ENCODE measurements around the gene ARL6IP4.
A peak's percentile ranks its signal among the peaks of the same experiment; 100 is the strongest.

The ARL6IP4 gene

DNA sequence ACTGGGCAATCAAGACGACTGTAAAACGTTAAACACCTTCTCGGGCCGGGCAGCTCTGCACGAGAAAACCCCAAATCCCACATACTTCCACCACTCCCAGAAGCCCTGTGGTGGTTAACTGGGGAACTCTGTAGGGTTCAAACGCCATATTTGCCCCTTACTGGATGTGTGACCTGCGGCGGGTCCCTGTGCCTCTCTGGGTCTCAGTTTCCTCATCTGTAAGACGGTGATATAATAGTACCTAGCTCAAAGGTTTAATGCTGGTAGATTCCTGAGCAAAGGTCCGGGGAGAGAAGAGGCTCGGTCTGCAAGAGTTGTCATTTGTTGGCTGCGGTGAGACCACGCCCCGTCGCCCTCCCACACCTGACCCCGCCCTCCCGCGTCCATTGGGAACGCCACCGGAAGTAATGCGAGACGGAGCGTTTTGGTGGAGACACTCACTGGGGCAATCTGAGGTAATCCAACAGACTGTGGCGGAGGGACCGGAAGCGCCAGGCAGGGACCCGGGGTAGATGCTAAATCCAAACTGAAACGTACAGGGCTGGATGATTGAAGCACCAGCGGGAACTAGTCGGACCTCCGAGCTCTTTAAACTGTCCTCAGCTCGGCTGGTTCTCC is 6.1 kb upstream of the ARL6IP4 start (continued):
- TF ChIP-seq ZNF561 (tag by site-specific recombination; IDR thresholded peaks at IDR 0.05; ENCODE audit: borderline replicate concordance) (0 out of 2 replicates have a peak, but pooled peaks have one; percentile 54), ZFP41 (tag by site-specific recombination; IDR thresholded peaks at IDR 0.05; ENCODE audit: borderline replicate concordance) (no peak), ZNF280C (tag by site-specific recombination; IDR thresholded peaks at IDR 0.05) (no peak), ZNF785 (tag by site-specific recombination; IDR thresholded peaks at IDR 0.05) (no peak), ZNF169 (tag by site-specific recombination; IDR thresholded peaks at IDR 0.05) (no peak), ZNF37A (tag by site-specific recombination; IDR thresholded peaks at IDR 0.05) (no peak), ZNF133 (tag by site-specific recombination; IDR thresholded peaks at IDR 0.05) (no peak), ZNF132 (tag by site-specific recombination; IDR thresholded peaks at IDR 0.05; ENCODE audit: borderline replicate concordance) (no peak), ZNF654 (tag by site-specific recombination; IDR thresholded peaks at IDR 0.05; ENCODE audit: low read depth) (no peak), ZNF366 (tag by site-specific recombination; conservative IDR thresholded peaks at IDR 0.05) (no peak), ZNF560 (tag by site-specific recombination; IDR thresholded peaks at IDR 0.05; ENCODE audit: borderline replicate concordance) (no peak), ZNF518A (tag by site-specific recombination; conservative IDR thresholded peaks at IDR 0.05; ENCODE audit: low read depth) (peak; percentile 65), ZNF670 (tag by site-specific recombination; IDR thresholded peaks at IDR 0.05; ENCODE audit: low read depth) (no peak), ZNF701 (tag by site-specific recombination; IDR thresholded peaks at IDR 0.05) (no peak), ZNF626 (tag by site-specific recombination; IDR thresholded peaks at IDR 0.05) (no peak)
- TF ChIP-seq, protein P1, sequence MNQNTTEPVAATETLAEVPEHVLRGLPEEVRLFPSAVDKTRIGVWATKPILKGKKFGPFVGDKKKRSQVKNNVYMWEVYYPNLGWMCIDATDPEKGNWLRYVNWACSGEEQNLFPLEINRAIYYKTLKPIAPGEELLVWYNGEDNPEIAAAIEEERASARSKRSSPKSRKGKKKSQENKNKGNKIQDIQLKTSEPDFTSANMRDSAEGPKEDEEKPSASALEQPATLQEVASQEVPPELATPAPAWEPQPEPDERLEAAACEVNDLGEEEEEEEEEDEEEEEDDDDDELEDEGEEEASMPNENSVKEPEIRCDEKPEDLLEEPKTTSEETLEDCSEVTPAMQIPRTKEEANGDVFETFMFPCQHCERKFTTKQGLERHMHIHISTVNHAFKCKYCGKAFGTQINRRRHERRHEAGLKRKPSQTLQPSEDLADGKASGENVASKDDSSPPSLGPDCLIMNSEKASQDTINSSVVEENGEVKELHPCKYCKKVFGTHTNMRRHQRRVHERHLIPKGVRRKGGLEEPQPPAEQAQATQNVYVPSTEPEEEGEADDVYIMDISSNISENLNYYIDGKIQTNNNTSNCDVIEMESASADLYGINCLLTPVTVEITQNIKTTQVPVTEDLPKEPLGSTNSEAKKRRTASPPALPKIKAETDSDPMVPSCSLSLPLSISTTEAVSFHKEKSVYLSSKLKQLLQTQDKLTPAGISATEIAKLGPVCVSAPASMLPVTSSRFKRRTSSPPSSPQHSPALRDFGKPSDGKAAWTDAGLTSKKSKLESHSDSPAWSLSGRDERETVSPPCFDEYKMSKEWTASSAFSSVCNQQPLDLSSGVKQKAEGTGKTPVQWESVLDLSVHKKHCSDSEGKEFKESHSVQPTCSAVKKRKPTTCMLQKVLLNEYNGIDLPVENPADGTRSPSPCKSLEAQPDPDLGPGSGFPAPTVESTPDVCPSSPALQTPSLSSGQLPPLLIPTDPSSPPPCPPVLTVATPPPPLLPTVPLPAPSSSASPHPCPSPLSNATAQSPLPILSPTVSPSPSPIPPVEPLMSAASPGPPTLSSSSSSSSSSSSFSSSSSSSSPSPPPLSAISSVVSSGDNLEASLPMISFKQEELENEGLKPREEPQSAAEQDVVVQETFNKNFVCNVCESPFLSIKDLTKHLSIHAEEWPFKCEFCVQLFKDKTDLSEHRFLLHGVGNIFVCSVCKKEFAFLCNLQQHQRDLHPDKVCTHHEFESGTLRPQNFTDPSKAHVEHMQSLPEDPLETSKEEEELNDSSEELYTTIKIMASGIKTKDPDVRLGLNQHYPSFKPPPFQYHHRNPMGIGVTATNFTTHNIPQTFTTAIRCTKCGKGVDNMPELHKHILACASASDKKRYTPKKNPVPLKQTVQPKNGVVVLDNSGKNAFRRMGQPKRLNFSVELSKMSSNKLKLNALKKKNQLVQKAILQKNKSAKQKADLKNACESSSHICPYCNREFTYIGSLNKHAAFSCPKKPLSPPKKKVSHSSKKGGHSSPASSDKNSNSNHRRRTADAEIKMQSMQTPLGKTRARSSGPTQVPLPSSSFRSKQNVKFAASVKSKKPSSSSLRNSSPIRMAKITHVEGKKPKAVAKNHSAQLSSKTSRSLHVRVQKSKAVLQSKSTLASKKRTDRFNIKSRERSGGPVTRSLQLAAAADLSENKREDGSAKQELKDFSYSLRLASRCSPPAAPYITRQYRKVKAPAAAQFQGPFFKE (tag by site-specific recombination; IDR thresholded peaks at IDR 0.05; ENCODE audit: borderline replicate concordance) = no peak
- TF ChIP-seq, protein P2, sequence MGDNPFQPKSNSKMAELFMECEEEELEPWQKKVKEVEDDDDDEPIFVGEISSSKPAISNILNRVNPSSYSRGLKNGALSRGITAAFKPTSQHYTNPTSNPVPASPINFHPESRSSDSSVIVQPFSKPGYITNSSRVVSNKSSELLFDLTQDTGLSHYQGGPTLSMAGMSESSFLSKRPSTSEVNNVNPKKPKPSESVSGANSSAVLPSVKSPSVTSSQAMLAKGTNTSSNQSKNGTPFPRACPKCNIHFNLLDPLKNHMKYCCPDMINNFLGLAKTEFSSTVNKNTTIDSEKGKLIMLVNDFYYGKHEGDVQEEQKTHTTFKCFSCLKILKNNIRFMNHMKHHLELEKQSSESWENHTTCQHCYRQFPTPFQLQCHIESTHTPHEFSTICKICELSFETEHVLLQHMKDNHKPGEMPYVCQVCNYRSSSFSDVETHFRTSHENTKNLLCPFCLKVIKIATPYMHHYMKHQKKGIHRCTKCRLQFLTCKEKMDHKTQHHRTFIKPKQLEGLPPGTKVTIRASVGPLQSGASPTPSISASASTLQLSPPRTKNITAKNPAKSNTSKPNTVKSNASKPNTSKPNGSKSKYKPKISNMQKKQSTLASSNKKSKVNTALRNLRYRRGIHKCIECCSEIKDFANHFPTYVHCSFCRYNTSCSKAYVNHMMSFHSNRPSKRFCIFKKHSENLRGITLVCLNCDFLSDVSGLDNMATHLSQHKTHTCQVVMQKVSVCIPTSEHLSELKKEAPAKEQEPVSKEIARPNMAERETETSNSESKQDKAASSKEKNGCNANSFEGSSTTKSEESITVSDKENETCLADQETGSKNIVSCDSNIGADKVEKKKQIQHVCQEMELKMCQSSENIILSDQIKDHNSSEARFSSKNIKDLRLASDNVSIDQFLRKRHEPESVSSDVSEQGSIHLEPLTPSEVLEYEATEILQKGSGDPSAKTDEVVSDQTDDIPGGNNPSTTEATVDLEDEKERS (tag by site-specific recombination; IDR thresholded peaks at IDR 0.05) = no peak
- TF ChIP-seq, protein P3, sequence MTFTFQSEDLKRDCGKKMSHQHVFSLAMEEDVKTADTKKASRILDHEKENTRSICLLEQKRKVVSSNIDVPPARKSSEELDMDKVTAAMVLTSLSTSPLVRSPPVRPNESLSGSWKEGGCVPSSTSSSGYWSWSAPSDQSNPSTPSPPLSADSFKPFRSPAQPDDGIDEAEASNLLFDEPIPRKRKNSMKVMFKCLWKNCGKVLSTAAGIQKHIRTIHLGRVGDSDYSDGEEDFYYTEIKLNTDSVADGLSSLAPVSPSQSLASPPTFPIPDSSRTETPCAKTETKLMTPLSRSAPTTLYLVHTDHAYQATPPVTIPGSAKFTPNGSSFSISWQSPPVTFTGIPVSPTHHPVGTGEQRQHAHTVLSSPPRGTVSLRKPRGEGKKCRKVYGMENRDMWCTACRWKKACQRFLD (tag by site-specific recombination; IDR thresholded peaks at IDR 0.05) = no peak
